Putamen (tissue), 1 donor: ENCODE measurements around the gene ZNF784.

Source experiments
- DNase-seq: peaks from one replicate; pipeline ENCODE4 v3.0.0-alpha.2; 2016; ENCODE audit warnings: low spot score

Gene ZNF784

DNA sequence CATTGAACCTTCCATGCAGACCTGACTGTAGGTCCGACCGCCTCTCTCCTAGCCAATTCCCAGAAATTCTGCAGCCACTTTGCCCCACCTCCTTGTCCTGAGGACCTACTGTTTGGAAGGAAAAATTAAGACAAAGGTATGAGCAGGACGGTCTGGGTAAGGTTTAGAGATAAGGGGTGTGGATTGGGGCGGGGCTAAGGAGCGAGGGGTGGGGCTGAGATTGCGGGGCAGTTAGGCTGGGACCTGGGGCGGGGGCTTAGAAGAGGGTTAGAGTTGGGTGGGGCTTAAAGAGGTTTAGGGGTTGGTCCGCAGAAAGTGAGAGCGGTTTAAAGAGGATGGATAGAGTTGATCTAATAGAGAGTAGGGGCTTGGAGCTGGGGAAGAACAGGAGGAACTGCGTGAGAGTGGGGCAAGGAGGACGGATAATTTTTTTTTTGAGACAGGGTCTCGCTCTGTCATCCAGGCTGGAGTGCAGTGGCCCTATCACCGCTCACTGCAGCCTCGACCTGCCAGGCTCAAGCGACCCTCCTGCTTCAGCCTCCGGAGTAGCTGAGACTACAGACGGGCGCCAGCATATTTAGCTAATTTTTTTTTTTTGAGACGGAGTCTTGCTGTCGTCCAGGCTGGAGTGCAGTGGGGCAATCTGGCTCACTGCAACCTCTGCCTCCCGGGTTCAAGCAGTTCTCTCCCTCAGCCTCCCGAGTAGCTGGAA, 20.6 kb downstream of the ZNF784 start:
- no peak for DNase-seq

DNA sequence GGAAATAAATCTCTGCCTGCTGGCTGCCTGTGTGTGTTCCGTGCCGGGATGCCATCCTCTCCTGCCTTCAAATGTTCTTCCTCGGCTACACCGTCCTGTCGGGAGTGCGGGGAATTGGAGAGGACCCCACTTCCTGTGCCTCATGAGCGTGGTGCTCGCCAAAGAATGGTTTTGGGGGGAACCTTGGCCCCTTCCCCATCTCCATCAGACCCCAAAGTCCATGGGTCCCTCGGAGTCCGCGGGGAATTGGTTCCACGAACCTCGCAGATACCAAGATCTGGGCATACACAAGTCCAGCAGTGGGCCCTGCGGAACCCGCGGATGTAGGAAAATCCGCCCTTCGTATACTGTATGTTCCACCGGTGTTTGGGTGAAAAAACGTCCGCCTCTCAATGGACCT, 21.3 kb downstream of the ZNF784 start:
- no peak for DNase-seq

DNA sequence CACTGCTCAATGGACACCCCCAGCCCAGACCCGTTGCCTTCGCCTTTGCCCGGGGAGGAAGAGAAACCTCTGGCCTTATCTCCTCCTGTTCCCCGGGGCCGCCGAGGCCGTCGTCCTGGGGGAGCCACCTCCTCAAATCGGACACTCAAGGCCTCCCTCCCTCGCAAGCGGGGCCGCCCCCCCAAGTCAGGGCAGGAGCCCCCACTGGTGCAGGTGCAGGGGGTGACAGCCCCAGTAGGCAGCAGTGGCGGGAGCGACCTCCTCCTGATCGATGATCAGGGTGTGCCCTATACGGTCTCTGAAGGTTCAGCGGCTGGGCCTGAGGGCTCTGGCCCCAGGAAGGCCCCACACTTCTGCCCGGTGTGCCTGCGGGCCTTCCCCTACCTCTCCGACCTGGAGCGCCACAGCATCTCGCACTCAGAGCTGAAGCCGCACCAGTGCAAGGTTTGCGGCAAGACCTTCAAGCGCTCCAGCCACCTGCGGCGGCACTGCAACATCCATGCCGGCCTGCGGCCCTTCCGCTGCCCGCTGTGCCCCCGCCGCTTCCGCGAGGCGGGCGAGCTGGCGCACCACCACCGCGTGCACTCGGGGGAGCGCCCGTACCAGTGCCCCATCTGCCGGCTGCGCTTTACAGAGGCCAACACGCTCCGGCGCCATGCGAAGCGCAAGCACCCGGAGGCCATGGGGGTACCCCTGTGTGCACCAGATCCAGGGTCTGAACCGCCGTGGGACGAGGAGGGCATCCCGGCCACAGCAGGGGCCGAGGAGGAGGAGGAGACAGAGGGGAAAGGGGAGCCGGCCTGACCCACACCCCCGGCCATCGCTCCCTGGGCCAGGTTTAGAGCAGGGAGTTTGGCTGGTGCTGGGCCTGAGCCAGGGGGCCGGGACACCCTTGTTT, 22.0 kb downstream of the ZNF784 start:
- no peak for DNase-seq

DNA sequence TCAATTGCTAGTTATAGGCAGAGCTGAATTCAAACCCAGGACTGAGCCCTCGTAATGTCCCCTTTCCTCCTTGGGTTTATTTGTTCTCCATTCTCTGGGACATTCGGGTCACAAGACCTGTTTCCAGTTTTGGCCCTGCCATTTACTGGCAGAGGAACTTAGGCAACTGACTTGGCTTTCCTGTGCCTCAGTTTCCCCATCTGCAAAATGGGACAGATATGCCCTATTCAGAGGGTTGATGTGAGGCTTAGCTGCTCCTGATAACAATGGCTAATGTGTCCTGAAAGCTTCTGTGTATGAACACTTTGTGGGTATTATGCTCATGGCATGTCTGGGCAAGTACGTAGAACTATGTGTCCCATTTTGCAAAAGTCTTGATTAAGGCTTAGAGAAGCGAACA, 23.3 kb downstream of the ZNF784 start:
- DNase-seq = no peak

DNA sequence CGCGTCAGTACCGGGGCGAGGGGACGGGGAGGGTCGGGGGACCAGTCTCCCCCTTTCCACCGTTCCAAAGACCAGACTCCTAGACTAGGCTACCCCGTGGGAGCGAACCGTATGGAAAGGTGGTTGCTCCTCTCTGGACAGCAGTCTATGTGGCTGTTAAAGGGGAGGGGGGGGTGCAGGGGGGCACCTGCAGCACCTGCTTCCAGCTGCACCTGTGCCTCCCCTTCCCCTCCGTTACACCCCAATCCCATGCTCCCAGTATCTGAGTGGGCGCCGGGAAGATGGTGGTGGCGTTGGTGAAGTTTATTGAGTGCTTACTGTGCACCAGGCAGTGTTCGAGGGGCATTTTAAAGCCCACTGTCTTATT, 23.7 kb downstream of the ZNF784 start:
- no peak for DNase-seq

DNA sequence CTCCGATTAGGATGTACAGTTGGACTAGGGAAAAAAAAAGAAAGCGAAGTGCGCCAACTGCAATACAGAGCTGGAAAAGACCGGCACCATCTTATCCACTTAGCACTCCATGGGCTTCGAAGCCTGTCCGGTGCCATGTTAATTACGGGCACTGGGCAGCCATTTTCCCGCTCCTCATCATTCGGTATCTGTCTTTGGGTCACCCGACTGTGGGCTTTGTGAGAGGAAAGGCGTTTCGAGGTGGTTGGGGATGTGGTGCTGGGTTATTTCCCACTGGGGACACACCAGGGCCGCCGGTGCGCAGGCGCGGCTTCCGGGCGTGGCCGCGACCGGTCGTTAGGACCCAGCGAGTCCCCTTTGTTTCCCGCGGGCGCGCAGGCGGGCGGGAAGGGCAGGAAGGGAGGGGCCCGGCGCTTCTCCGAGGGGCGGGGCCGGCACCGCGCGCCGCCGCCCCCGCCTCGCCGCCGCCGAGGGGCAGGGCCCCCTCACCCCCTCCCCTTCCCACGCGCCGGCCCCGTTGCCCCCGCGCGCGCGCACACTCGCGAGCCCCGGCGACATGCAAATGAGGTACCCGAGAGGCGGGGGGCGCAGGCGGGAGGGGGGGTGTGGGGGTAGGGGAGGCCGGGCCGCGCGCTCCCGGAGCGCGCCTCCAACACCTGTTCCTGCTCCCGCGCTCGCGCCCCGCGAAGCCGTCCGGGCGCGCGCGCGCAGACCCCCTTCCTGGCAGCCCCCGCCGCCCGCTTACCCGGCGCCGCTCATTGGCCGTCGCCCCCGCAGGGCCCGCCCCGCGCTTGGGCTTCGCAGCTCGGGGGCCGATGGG, 24.3 kb downstream of the ZNF784 start, which contains the start of gene ZNF524:
ZNF524 (plus strand) TSS at position 447 of the 820 bp plus-strand sequence. CDS start 1,825 bp downstream, outside the sequence.
- DNase-seq = peak; percentile 93

DNA sequence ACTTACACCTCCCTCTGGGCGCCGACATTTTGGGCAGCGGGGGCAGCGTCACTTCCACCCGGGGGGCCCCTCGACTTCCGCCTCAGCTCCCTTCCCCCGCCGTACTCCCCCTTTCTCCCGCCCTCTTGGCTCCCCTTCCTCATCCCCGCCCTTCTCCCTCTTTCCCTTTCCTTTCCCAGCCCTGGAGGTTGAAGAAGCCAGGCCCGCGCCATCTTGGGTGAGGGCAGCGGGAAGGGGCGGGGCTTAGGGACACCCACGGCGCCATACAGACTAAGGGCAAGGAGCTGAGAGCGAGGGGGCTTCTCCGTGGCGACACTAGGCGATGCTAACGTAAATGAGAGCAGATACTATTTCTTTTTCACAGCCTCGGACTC, 24.9 kb downstream of the ZNF784 start, which contains the start of gene FIZ1:
FIZ1 (minus strand) TSS at position 50 of the 374 bp plus-strand sequence. CDS start 1,652 bp downstream, outside the sequence.
- peak; percentile 99 for DNase-seq

DNA sequence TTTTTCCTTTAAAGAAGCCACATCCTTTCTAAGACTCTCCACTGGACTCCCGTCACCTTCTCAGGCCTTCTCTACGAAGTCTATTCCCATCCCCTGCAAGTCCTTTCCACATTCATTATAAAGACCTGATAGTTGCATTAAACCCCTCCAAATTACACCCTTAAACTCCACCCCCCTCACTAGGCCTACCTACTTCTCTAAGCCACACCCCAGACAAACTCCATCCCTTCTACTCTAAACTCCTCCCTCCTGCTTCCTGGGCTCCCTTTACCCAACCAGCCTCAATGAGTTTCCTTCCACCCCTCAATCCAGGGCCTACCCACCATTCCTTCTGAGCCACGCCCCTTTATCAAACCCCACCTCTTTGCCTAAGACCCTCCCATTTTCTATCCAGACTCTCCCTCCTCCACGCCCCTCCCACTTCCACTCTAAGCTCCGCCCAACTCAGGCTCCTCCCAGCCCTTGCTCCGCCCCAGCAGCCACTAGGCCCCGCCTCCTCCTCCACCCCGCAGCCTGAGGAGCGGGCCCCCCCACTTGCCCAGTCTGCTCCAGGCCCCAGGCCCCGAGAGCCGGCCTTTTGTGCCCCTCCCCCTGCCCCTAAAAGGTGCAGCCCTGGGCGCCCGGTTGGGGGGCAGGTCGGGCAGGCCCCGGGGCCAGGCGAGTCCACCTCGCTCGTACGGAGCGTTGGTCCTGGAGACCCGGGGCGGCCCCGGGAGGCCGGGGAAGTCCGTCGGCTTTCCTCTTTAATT, 25.5 kb downstream of the ZNF784 start:
- peak; percentile 93 for DNase-seq

DNA sequence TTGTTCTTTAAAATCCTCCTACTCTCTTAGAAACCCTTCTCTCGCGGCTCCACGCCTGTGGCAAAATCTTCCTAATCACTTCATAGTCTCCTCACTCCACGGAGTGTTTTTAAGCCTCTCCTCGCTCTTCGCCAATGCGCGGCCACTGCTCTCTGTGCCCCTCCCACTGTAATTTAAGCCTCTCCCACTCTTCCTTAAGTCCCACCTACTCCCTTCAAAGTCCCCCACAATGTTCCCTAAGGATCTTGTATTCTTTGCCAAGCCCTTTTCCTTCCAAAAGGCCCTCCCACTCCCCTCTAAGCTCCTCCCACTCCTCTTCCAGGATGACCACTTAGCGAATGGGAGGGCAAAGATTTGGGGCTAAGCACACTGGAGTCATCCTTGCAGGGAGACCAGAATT, 26.3 kb downstream of the ZNF784 start:
- no peak for DNase-seq

DNA sequence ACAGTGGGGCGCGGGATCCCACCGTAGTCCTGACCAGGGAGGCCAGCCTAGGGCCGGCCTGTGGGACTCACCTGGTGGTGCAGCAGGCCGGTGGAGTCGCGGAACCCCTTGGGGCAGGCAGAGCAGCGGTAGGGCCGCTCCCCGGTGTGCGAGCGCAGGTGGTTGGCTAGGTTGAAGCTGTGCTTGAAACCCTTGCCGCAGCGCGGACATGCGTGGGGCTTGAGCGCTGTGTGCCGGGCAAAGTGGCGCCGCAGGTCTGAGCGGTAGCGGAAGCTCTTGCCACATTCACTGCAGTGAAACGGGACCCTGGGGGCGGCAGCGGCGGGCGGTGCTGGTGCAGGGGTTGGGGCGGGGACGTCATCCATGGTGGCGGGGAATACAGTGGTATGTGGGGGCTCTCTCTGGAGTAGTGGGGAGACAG, 26.9 kb downstream of the ZNF784 start:
- no peak for DNase-seq

DNA sequence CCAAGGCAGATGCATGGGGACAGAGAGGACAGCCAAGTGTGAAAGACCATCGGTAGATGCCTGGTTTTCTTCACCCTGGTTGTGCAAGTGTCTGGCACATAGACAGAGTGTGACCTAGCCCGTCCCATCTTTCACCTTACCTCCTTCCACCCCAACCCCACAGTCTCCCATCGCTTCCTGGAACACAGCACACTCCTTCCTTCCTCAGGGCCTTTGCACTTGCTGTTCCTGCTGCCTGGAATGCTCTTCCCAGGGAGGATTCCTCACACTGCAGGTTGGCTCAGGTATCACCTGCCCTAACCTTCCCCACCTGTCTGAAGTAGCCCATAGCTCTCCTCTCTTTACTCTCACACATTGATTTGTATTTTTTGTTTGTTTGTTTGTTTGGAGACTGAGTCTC, 28.1 kb downstream of the ZNF784 start:
- no peak for DNase-seq

DNA sequence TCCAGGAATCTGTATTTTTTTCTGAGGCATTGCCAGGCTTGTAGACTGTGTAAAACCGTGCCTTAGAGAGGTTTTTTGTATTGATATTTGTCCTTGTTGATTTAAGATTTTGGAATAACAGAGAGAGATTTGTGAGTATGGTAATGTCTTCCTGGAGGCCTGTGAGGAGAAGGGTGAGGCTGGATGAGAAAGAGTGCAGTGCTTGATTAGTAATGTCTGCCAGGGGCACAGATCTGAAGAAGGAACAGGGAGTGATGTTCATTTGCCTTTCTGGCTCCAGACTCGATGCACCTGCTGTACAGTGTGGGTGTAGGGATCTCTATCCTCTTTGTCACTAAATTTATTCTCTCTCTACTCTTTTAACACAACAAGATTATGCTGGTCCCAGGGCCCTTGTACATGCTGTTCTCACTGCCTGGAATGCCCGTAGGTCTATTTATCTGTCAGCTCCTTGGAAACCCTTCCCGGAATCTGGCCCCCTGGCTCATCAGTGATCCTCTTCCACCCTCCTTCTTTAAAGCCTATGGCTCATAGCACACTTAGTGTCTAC, 29.3 kb downstream of the ZNF784 start:
- DNase-seq = no peak

DNA sequence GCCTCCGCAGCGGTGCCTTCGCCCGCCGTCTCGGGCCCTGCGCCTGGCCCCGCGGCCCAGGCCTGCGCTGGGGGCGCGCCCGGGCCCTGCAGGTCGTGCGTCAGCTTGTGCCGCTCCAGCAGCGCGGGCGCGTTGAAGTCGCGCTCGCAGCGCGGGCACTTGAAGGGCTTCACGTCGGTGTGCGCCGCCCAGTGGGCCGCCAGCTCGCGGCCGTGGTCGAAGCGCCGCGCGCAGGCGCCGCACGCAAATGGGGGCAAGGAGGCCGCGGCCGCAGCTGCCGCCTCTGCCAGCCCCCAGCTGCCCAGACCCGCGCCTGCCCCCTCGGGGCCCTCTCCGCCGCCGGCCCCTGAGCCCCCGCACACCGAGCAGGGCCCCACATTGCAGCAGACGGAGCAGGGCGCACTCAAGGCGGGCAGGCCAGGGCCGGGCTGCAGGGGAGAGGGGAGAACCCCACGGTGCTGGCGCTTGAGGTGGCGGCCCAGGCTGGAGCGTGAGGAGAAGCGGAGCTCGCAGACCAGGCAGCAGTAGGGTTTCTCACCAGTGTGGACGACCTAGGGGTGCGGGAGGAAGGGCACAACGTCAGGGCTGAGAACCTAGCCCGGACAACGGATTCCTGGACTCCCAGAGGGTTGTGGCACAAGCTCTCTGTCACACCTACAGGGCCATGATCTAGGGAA, 31.1 kb downstream of the ZNF784 start:
- no peak for DNase-seq

DNA sequence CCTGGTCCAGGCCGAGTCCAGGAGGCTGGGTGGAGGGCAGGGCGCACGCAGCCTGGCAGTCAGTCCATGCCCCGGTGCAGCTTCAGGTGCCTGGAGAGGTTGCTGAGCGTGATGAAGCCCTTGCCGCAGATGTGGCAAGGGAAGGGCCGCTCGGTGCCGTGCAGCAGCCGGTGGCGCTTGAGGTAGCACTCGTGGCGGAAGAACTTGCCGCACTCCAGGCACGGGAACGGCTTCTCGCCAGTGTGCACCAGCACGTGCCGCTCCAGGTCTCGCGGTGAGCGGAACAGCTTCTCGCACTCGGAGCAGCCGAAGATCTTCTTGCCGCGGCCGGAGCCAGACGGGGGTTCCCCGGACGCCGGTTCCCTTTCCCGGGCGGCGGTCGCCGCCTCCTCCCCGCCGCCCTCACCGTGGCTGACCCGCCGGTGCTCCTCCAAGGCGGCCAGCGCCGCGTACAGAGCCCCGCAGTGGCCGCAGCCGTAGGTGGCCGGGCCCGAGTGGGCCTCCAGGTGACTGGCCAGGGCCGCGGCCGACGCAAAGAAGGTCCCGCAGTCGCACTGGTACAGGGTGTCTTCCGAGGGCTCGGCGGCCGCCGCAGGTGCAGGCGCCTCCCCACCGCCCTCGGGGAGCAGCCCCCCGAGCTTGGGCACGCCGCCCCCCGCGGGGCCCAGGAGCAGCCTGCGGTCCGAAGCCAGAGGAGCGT, 31.8 kb downstream of the ZNF784 start:
- no peak for DNase-seq

DNA sequence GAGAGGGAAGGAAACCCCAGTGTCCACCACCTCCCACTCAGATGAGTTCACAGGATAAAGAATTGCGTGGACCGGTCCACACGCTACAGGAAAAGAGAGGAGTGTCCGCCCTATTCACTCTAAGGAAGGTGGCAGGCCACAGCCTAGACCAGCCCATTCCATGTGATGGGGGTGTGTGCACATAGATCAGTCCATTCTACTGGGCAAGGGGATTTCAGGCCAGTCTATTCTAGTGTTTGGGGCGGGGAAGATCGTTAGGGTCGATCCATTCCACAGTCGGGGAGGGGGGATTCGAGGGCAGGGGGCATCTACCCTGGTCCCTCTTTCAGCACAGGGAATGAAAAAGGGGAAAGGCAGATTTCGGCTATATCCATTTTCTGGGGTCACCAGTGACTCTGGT, 32.8 kb downstream of the ZNF784 start:
- DNase-seq = no peak

DNA sequence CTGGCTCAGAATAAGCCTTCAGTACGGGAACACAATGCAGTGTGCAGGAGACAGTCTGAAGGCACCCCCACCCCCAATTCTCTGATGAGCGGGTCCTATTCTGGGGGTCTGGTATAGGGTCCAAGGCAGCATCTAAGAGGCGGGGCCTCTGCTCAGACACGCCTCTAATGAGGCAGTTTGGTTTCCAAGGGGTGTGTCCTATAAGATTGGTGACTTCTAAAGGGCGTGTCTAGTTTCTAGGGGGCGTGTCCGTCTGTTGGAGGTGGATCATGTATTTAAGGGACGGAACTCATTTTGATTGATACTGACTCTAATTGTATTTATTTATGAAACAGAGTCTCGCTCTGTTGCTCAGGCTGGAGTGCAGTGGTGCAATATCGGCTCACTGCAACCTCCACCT, 33.7 kb downstream of the ZNF784 start:
- DNase-seq = no peak

DNA sequence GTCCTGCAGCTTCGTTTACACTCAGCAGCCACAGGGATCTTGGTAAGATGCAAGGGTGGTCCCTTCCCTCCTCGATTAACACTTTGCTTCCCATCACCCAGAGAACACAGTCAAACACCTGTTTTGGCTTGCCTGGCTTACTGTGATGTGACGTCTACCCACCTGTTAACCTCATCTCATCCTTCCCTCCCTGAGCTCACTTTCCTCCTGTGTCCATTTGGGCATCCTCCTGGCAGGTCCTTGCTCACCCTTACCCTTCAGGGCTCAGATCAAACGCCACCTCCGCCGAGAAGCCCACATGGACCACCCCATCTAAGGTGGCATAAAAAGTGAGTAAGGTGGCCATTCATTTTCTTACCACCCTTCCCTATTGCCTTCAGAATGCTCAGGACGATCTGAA, 34.3 kb downstream of the ZNF784 start:
- no peak for DNase-seq

DNA sequence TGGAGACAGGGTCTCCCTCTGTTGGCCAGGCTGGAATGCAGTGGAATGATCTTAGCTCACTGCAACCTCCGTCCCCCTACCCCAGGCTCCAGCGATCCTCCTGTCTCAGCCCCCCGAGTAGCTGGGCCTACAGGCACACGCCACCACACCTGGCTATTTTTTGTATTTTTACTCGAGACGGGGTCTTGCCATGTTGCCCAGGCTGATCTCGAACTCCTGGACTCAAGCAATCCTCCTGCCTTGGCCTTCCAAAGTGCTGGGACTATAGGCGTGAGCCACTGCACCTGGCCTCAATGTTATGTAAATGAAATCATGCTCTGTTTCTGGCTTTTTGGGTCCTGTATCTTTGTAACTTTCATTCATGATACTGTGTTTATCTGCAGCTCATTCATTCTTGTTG, 35.6 kb downstream of the ZNF784 start:
- no peak for DNase-seq

DNA sequence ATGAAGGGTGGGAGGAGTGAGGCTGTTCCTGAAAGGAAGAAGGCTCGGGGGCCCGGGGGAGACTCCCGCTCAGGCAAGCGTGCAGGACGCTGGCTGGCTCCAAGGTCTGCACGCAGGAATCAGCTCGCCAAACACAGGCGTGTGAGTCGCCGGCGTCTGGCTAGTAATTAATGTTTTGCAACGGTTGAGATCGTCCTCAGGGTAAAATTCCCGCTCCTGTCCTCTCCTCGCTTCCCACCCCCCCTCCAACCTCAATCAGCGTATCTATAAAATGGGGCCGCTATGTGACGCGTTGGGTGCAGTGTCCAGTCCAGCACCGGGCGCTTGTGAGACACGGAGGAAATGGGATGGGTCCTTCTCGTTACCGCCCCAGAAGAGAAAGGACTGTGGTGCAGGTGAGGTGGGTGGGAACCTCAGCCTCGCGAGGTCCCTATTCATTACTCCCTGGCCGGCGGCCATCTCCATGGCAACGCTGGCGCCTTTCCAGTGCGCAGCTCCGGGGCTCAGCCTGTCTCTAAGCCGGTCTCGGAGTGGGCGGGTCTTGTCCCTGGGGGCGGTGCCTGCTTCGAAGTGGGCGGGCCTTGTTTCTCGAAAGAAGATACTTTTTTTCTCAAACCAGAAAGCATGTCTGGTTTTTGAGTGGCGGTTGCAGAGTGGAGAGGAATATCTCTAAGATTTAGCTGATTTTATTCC, 37.2 kb downstream of the ZNF784 start:
- DNase-seq = peak; percentile 87
